ENCODE data around the gene MCEMP1.

The MCEMP1 gene

DNA sequence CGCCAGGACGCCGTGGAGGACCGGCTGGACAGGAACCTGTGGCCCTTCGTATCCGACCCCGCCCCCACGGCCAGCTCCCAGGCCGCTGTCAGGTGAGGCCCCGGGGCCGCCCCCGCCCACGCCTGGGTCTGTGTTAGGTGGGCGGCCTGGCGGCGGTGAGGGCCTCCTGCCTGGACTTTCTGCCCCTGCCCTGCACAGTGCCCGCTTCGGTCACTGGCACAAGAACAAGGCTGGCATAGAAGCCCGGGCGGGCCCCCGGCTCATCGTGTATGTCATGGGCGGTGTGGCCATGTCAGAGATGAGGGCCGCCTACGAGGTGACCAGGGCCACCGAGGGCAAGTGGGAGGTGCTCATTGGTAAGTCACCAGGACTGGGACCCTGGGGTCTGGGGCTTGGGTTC is 29.7 kb upstream of the MCEMP1 start:
- ATAC-seq (ENCODE audit: insufficient read depth, low read depth), result no peak
- DNase-seq, result no peak
- H3K4me1 ChIP-seq (ENCODE audit: insufficient read depth, low read length), result peaks cover 1% of the 10 kb centered on the region
- H3K27me3 ChIP-seq (ENCODE audit: insufficient read depth, low read length, poor library complexity), result no peaks in the 10 kb centered on the region
- TF ChIP-seq EZH2 (IDR thresholded peaks at IDR 0.05; ENCODE audit: borderline replicate concordance, low read depth, low read length, severe bottlenecking), result no peak
- TF ChIP-seq, protein P1, sequence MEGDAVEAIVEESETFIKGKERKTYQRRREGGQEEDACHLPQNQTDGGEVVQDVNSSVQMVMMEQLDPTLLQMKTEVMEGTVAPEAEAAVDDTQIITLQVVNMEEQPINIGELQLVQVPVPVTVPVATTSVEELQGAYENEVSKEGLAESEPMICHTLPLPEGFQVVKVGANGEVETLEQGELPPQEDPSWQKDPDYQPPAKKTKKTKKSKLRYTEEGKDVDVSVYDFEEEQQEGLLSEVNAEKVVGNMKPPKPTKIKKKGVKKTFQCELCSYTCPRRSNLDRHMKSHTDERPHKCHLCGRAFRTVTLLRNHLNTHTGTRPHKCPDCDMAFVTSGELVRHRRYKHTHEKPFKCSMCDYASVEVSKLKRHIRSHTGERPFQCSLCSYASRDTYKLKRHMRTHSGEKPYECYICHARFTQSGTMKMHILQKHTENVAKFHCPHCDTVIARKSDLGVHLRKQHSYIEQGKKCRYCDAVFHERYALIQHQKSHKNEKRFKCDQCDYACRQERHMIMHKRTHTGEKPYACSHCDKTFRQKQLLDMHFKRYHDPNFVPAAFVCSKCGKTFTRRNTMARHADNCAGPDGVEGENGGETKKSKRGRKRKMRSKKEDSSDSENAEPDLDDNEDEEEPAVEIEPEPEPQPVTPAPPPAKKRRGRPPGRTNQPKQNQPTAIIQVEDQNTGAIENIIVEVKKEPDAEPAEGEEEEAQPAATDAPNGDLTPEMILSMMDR (IDR thresholded peaks at IDR 0.05; ENCODE audit: borderline replicate concordance, extremely low read depth, low read length, poor library complexity, severe bottlenecking), result no peak
- no peak overlapping the region for H3K9ac ChIP-seq (ENCODE audit: low read depth, low read length)
- H3K4me3 ChIP-seq (ENCODE audit: low read depth in 1 of 2, low read length in 2 of 2), result no peak overlapping the region
- no peak overlapping the region for H3K4me2 ChIP-seq (ENCODE audit: insufficient read depth, low read length)
- no peaks in the 10 kb centered on the region for H3K79me2 ChIP-seq (ENCODE audit: insufficient read depth, low read length)
- H3K36me3 ChIP-seq (ENCODE audit: insufficient read depth, low read length), result no peaks in the 10 kb centered on the region
- H4K20me1 ChIP-seq (ENCODE audit: insufficient read depth, low read length), result no peaks in the 10 kb centered on the region
- H3K27ac ChIP-seq (ENCODE audit: low read length), result no peak overlapping the region
- H2AFZ ChIP-seq (ENCODE audit: low read depth, low read length), result no peak overlapping the region
- H3K9me3 ChIP-seq (ENCODE audit: insufficient read depth, low read length, severe bottlenecking), result no peaks in the 10 kb centered on the region

DNA sequence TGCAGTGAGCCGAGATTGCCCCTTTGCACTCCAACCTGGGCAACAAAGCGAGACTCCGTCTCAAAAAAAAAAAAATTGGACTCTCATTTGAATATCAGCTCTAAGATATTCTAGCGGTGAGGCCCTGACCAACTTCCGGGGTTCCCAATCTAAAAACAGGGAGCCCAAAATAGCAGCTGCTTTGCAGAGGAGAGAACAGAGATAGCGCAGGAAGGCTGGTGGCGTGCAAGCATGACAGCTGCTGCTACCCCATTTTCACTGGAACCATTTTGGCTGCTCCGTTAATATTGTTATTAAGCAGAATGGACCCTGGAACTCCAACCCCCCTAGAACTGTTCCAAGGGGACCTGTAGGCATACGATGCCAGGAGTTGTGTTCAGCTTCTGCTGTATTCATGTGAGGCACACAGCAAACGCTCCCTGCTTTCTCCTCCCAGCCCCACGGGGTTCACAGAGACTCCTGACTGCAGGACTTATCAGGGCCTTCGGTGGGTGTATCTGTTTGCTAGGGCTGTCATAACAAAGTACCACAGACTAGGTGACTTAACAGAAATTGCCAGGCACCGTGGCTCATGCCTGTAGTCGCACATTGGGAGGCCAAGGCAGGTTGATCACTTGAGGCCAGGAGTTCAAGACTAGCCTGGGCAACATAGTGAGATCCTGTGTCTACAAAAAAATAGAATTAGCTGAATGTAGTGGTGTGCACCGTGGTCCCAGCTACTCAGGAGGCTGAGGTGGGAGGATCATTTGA is 28.4 kb upstream of the MCEMP1 start:
- H3K4me3 ChIP-seq (ENCODE audit: low read depth in 1 of 2, low read length in 2 of 2), result no peak overlapping the region
- no peak overlapping the region for H2AFZ ChIP-seq (ENCODE audit: low read depth, low read length)
- H3K27me3 ChIP-seq (ENCODE audit: insufficient read depth, low read length, poor library complexity), result no peaks in the 10 kb centered on the region
- H4K20me1 ChIP-seq (ENCODE audit: insufficient read depth, low read length), result no peaks in the 10 kb centered on the region
- TF ChIP-seq EZH2 (IDR thresholded peaks at IDR 0.05; ENCODE audit: borderline replicate concordance, low read depth, low read length, severe bottlenecking), result no peak
- TF ChIP-seq, protein P1 (IDR thresholded peaks at IDR 0.05; ENCODE audit: borderline replicate concordance, extremely low read depth, low read length, poor library complexity, severe bottlenecking), result no peak
- DNase-seq (no peak), ATAC-seq (ENCODE audit: insufficient read depth, low read depth) (no peak)
- no peaks in the 10 kb centered on the region for H3K9me3 ChIP-seq (ENCODE audit: insufficient read depth, low read length, severe bottlenecking)
- no peak overlapping the region for H3K27ac ChIP-seq (ENCODE audit: low read length)
- H3K4me2 ChIP-seq (ENCODE audit: insufficient read depth, low read length), result no peak overlapping the region
- no peaks in the 10 kb centered on the region for H3K79me2 ChIP-seq (ENCODE audit: insufficient read depth, low read length)
- no peak overlapping the region for H3K9ac ChIP-seq (ENCODE audit: low read depth, low read length)
- H3K36me3 ChIP-seq (ENCODE audit: insufficient read depth, low read length), result no peaks in the 10 kb centered on the region
- H3K4me1 ChIP-seq (ENCODE audit: insufficient read depth, low read length), result peaks cover 5% of the 10 kb centered on the region

DNA sequence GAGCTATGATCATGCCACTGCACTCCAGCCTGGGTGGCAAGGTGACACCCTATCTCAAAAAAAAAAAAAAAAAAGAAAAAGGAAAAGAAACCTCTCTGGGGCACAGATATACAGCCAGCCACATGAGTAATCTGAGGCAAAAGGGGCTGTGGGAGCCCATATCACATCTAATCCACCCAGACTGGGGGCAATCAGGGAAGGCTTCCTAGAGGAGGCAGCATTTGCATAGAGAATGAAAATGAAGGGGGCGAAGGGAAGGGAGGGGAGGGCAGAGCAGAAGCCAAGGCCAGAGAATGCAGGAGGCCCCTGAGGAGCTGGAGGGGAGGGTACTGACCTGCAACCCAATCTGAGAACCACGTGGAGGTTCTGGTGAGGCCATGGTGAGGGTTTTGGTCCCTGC is 26.7 kb upstream of the MCEMP1 start:
- Histone ChIP-seq H3K36me3 (ENCODE audit: insufficient read depth, low read length) (no peaks in the 10 kb centered on the region), H3K27me3 (ENCODE audit: insufficient read depth, low read length, poor library complexity) (no peaks in the 10 kb centered on the region), H4K20me1 (ENCODE audit: insufficient read depth, low read length) (no peaks in the 10 kb centered on the region), H3K4me1 (ENCODE audit: insufficient read depth, low read length) (peaks cover 5% of the 10 kb centered on the region), H3K4me3 (ENCODE audit: low read depth in 1 of 2, low read length in 2 of 2) (no peak overlapping the region), H3K9ac (ENCODE audit: low read depth, low read length) (no peak overlapping the region), H3K9me3 (ENCODE audit: insufficient read depth, low read length, severe bottlenecking) (no peaks in the 10 kb centered on the region), H3K27ac (ENCODE audit: low read length) (no peak overlapping the region), H2AFZ (ENCODE audit: low read depth, low read length) (no peak overlapping the region), H3K4me2 (ENCODE audit: insufficient read depth, low read length) (no peak overlapping the region), H3K79me2 (ENCODE audit: insufficient read depth, low read length) (no peaks in the 10 kb centered on the region)
- ATAC-seq (ENCODE audit: insufficient read depth, low read depth) (no peak), DNase-seq (no peak)
- TF ChIP-seq EZH2 (IDR thresholded peaks at IDR 0.05; ENCODE audit: borderline replicate concordance, low read depth, low read length, severe bottlenecking), result no peak
- TF ChIP-seq, protein P1 (IDR thresholded peaks at IDR 0.05; ENCODE audit: borderline replicate concordance, extremely low read depth, low read length, poor library complexity, severe bottlenecking), result no peak

Data from DND-41 (cell line).